Thyroid gland (tissue), 4 donors: ENCODE measurements around the gene METTL4.

Experiments used
- CTCF ChIP-seq, 6 experiments: fragments of 200-600 bp in 3 of 6; fragments of 450-650 bp in 3 of 6; sonication (generic) in 3 of 6; IDR thresholded peaks; one replicate each; pipeline ENCODE4 v1.5.1; 2016 to 2019; ENCODE audit warnings: antibody characterized with exemption in 6 of 6, mild to moderate bottlenecking in 2 of 6, inconsistent platforms in 1 of 6, moderate library complexity in 1 of 6
- POLR2A ChIP-seq, 2 donors: fragments of 450-650 bp; IDR thresholded peaks; one replicate each; pipeline ENCODE4 v1.6.1; 2017; ENCODE audit warnings: antibody characterized with exemption in 2 of 2, mild to moderate bottlenecking in 2 of 2, moderate library complexity in 1 of 2

GRCh38 chr18:2570772-2571199, 519 bp downstream of the METTL4 start:
- TF ChIP-seq CTCF (IDR thresholded peaks at IDR 0.05) = peak in 3 of 6 experiments; percentile 13 to 33 (median 21)
- TF ChIP-seq POLR2A (IDR thresholded peaks at IDR 0.05) = no peak
